Posterior vena cava (tissue), 2 donors: ENCODE measurements around the gene AUNIP. TPM values are rescaled to one million over a fixed set of nuclear protein-coding genes. Genes with fewer than 3 reads are reported as not detected.

Experiments
- DNase-seq: peaks from one replicate; pipeline ENCODE4 v3.0.0-alpha.2; 2020; ENCODE audit warnings: low spot score
- intact Hi-C, 2 donors: fragments of 100-400 bp; cut with DNase I; formaldehyde crosslinking; loops; one replicate each; pipeline versions ENCODE4 v1.14.1 to v1.14.2; 2022 to 2023
- total RNA-seq, 2 donors: library from RNA; stranded (reverse); fragmentation: NEBNext Ultra II Directional; extraction: Animal tissue kit (Norgen Biotek cat#: 25700); gene quantifications; one replicate each; pipeline ENCODE4 v1.2.1, GENCODE V29; 2021
- donor health status: DM: yes; HTN: yes; CAD: no.
- donor health status: DM: yes; HTN: yes; CAD: no.

The AUNIP gene
- total RNA-seq, 2 donors from 2014 or later: not detected

DNA sequence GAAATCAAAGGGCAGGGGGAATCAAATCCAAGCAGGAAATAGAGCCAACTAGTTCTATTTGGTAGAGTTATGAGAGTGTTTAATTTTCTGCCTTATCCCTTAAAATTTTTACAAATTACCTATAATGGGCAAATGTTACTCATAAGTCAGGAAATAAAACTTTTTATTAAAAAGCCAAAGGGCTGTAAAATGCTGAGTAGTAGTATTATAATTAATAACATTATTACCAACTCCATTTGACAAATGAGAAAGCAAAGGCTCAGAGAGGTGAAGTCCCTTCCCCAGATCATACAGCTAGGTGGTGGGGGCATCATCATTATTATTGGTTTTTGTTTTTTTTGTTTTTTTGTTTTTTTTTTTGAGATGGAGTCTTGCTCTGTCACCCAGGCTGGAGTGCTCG lies 55.9 kb downstream of the AUNIP start:
- intact Hi-C loops: no loop called here

GRCh38 chr1:25802915-25803314 lies 56.3 kb downstream of the AUNIP start:
- intact Hi-C loops: no loop called here
- no peak for DNase-seq

More for the DNA sequence above, 55.9 kb downstream of the AUNIP start:
- DNase-seq: no peak

- intact Hi-C loops: no loop called here
- DNase-seq: no peak
These were observed 58.4 kb downstream of the AUNIP start for GRCh38 chr1:25800703-25801377.

DNA sequence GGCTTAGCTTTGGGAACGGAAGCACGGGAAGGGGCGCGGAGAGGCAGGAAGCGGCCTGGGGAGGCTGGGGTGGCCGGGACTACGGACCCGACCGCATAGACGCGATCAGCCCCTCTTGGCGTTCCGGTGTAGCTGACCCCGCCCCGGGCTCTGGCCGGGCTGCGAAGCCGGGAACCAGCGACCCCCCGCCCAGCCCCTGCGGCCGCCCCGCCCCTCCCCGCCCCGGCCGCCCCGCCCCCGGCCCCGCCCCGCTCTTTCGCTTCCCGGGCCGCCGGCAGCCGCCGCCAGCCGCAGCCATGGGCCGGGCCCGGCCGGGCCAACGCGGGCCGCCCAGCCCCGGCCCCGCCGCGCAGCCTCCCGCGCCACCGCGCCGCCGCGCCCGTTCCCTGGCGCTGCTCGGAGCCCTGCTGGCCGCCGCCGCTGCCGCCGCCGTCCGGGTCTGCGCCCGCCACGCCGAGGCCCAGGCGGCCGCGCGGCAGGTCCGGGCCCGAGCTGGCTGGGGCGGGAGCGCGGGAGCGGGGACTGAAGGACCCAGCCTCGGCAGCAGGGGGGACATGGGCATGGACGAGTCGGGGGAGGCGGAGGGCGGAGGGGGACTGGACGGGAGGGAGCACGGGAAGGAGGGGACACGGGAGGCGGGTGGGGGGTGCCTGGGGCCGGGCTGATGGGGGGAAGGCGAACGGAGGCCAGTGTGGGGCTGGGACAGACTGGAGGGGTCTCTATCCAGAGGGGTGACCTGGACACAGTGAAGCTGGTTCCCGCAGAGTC lies 59.1 kb downstream of the AUNIP start, which contains the start of gene SELENON:
Gene SELENON, plus strand, starts transcription at position 259 of the 768 bp plus-strand sequence. Its CDS starts 38 bp downstream, at position 297.
- DNase-seq: peak; percentile 90
- intact Hi-C loops: loop anchor here (2.0 to 10.0 kb wide), 3 partner anchors 58 to 189 kb away; no protein-coding TSS in a partner anchor

- no peak for DNase-seq
- intact Hi-C loops: loop anchor here (2.0 to 10.0 kb wide), 3 partner anchors 57 to 189 kb away; no protein-coding TSS in a partner anchor
These were observed 59.8 kb downstream of the AUNIP start for GRCh38 chr1:25799352-25799934.

- no peak for DNase-seq
- intact Hi-C loops: loop anchor here (2.0 to 10.0 kb wide), 3 partner anchors 57 to 188 kb away; no protein-coding TSS in a partner anchor
These were observed 60.4 kb downstream of the AUNIP start for GRCh38 chr1:25798666-25799351.

DNA sequence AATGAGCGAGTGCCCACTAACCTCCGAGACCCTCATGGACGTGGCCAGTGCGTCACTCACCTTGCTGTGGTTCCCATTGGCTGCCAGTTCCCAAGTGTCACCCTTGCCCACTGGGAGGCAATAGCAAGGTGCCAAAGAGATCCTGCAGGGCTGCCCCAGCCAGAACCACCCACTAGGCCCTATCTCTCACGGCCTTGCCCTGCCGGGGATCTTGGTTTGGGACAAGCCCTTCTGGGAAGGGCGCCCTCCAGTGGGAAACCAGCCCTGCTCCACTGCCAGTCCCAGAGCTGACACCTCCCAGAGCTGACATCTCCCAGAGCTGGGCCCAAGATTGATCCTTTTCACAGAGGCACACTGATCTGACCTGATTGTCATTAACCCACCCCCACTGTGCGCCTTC lies 61.3 kb downstream of the AUNIP start:
- no peak for DNase-seq
- intact Hi-C loops: loop anchor here (1.0 to 10.0 kb wide), 6 partner anchors 18 to 189 kb away; partner anchors contain the start of gene MAN1C1 (in 1 of the 2)

DNA sequence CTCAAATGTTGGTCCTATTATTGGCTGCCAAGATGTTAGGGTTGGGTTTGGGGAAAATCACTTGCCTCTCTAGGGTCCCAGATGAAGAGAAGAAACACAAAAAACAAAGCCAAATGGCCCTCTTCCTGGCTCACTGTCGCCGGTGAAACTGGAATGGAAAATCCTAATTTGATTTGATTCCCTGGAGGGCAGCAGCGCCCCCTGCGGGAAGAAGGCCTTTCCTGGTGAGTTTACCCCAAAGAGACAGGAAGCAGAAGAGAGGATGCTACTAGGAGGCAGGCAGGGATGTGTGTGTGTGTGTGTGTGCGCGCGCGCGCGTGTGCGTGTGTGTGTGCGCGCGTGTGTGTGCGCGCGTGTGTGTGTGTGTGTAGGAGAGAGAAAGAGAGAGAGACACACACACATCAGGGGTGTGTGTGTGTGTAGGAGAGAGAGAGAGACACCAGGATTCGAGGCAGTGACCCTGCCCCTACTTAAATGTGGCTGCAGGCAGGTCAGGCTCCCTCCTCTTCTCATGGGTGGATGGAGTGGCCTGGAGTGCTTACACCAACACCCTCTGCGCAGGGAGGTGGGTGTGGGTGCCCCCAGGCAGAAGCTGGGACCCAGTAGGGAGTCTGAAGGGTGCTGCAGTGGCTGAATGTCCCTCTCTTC lies 62.3 kb downstream of the AUNIP start:
- DNase-seq: peak; percentile 96
- intact Hi-C loops: loop anchor here (1.0 to 10.0 kb wide), 5 partner anchors 19 to 188 kb away; partner anchors contain the start of gene MAN1C1 (in 1 of the 2)

DNA sequence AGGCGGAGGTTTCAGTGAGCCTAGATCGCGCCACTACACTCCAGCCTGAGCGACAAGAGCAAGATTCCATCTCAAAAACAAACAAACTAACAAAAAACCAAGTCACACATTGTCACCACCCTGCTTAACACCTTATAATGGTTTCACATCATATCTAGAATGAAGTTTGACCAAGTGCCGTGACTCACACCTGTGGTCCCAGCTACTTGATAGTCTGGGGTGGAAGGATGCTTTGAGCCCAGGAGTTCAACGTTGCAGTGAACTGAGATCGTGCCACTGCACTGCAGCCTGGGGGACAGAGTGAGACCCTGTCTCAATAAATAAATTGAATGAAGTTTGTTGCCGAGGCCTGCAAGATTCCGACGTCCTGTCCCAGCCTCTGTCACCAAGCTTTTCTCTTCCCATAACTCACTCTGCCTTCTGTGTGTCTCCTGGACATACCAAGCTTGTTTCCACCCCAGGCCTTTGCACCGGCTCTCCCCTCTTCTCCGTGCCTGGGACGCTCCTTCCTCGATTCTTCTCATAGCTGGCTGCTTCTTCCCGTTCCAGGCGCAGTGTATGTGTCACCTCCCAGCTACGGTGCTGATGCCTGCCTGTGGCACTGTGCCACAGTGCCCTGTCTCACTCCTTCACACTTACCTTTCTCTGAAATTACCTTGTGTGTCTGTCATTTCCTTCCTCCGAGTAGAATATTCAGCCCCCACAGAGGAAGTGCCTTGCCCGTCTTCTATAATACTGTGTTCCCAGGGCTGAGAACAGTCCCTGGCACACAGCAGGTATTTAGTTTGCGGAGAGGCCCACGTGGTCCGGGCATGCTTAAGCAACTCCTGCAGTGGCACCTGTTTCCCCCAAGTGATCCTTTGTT lies 63.1 kb downstream of the AUNIP start:
- intact Hi-C loops: loop anchor here (2.0 to 10.0 kb wide), 4 partner anchors 54 to 187 kb away; partner anchors contain the start of gene MAN1C1 (in 1 of the 2)

DNA sequence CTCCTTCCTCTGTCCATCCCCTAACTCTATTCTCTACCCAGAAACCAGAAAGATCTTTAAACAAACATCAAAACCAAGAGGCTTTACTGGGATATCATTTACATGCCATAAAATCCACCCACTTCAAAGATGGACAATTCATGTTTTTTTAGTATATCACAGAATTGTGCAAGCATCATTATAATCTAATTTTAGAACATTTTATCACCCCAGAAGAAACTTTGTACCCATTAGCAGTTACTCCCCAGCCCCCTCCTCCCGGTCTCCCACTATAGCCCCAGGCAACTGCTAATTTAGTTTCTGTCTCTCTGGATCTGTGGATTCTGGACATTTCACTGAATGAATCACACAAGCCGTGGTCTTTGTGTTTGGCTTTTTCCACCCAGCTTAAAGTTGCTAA lies 64.0 kb downstream of the AUNIP start:
- intact Hi-C loops: loop anchor here in 1 of 2 donors (5.0 to 10.0 kb wide), 2 partner anchors 53 to 100 kb away; no protein-coding TSS in a partner anchor
- DNase-seq: no peak

More for the DNA sequence above, 63.1 kb downstream of the AUNIP start:
- DNase-seq: no peak

DNA sequence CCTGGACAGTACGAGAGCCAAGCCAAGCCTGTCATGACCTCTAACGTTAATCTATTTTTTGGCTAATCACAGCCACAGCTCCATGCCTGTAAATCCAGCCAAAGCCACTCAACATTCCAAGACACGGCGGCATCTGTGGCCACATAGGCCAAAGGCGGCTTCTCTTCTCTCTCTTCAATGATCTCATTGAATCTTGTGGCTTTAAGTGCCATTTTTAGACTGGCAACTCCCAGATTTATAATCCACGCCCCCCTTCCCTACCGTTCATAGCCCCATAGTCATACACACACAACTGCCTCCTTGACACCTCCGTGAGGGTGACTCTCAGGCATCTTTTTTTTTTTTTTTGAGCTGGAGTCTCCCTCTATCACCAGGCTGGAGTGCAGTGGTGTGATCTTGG lies 64.9 kb downstream of the AUNIP start:
- intact Hi-C loops: loop anchor here in 1 of 2 donors (10.0 kb wide), 1 partner anchor 100 kb away; no protein-coding TSS in a partner anchor
- no peak for DNase-seq

- DNase-seq: no peak
- intact Hi-C loops: loop anchor here in 1 of 2 donors (10.0 kb wide), 1 partner anchor 99 kb away; no protein-coding TSS in a partner anchor
These were observed 65.6 kb downstream of the AUNIP start for GRCh38 chr1:25793585-25794170.

DNA sequence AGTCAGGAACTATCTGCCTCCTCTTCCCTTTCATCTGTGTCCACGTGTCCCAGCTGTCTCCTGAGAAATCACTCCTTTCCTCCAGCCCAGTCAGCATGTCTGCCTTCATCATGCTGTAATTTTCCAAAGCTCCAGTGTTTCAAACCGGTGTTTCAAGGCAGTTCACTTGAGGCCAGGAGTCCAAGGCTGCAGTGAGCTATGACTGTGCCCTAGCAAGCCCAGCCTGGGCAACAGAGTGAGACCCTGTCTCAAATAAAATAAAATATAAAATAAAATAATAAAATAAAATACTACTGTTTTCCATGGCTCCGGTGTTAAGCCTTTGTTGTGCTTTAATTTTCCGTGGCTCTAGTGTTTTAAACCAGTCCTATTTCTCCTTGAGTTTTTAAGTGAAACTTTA lies 67.1 kb downstream of the AUNIP start:
- intact Hi-C loops: loop anchor here in 1 of 2 donors (10.0 kb wide), 1 partner anchor 97 kb away; no protein-coding TSS in a partner anchor
- DNase-seq: no peak

- DNase-seq: no peak
- intact Hi-C loops: loop anchor here in 1 of 2 donors (10.0 kb wide), 1 partner anchor 96 kb away; no protein-coding TSS in a partner anchor
These were observed 68.8 kb downstream of the AUNIP start for GRCh38 chr1:25790472-25790871.

GRCh38 chr1:25787760-25788166 lies 71.5 kb downstream of the AUNIP start:
- intact Hi-C loops: no loop called here
- no peak for DNase-seq

- no peak for DNase-seq
- intact Hi-C loops: no loop called here
These were observed 72.1 kb downstream of the AUNIP start for GRCh38 chr1:25786887-25787759.
